GM19324 (cell line): Measurements from ENCODE around the gene ZNF684.
"Not testable (repeated sequence)": the region's sequence is repeated elsewhere in the genome, so short reads cannot be mapped to it uniquely, and the experiment has no call there.

Experiments
- ATAC-seq: cut with Tn5 transposase; IDR thresholded peaks from one replicate; pipeline ENCODE4 v1.9.1; 2021; ENCODE audit warnings: mild to moderate bottlenecking, moderate library complexity; ENCODE audit not compliant: unreplicated experiment, low FRiP score

ZNF684 gene

GRCh38 chr1:40531381-40532061 lies at the start of gene ZNF684:
TSS of gene ZNF684 (plus strand) at chr1:40531637. CDS start at chr1:40533167, 1,530 bp downstream.
- ATAC-seq: peak; percentile 96

- ATAC-seq: no peak
Observed at GRCh38 chr1:40495315-40495903, 36.0 kb upstream of the ZNF684 start.

- ATAC-seq: not testable (repeated sequence)
Observed at GRCh38 chr1:40502651-40503050, 28.8 kb upstream of the ZNF684 start.

- no peak for ATAC-seq
Observed at GRCh38 chr1:40507973-40508372, 23.5 kb upstream of the ZNF684 start.

GRCh38 chr1:40508375-40509341 lies 22.8 kb upstream of the ZNF684 start, which contains the start of gene EXO5:
TSS of gene EXO5 (plus strand) at chr1:40508767. CDS start at chr1:40514545, 5,778 bp downstream.
- ATAC-seq: peak; percentile 76

- ATAC-seq: no peak
Observed at GRCh38 chr1:40519517-40519916, 11.9 kb upstream of the ZNF684 start.

GRCh38 chr1:40530735-40531380 lies 579 bp upstream of the ZNF684 start:
- no peak for ATAC-seq

GRCh38 chr1:40532062-40532389 lies 589 bp downstream of the ZNF684 start:
- no peak for ATAC-seq

GRCh38 chr1:40532844-40533424 lies 1.5 kb downstream of the ZNF684 start:
- no peak for ATAC-seq

GRCh38 chr1:40534589-40534988 lies 3.2 kb downstream of the ZNF684 start:
- ATAC-seq: no peak

- no peak for ATAC-seq
Observed at GRCh38 chr1:40535732-40536131, 4.3 kb downstream of the ZNF684 start.

GRCh38 chr1:40539338-40539737 lies 7.9 kb downstream of the ZNF684 start:
- ATAC-seq: no peak

- no peak for ATAC-seq
Observed at GRCh38 chr1:40546957-40547356, 15.5 kb downstream of the ZNF684 start.

- no peak for ATAC-seq
Observed at GRCh38 chr1:40553017-40553416, 21.6 kb downstream of the ZNF684 start.

- not testable (repeated sequence) for ATAC-seq
Observed at GRCh38 chr1:40554807-40555206, 23.4 kb downstream of the ZNF684 start.

- no peak for ATAC-seq
Observed at GRCh38 chr1:40556121-40556520, 24.7 kb downstream of the ZNF684 start.

GRCh38 chr1:40558241-40558640 lies 26.8 kb downstream of the ZNF684 start:
- ATAC-seq: not testable (repeated sequence)

GRCh38 chr1:40562185-40562584 lies 30.7 kb downstream of the ZNF684 start:
- ATAC-seq: no peak

- no peak for ATAC-seq
Observed at GRCh38 chr1:40563266-40563665, 31.8 kb downstream of the ZNF684 start.

GRCh38 chr1:40564506-40564905 lies 33.1 kb downstream of the ZNF684 start:
- ATAC-seq: no peak
